Neural cell (in vitro differentiated cells): ENCODE results near the gene SYNC. TPM values are rescaled to one million over a fixed set of nuclear protein-coding genes. Genes with fewer than 3 reads are reported as not detected.

Experiments used
- H2AFZ ChIP-seq: fragments of 200-600, 300-800 bp; sonication (generic), shearing (Covaris generic); 2 replicates; pipeline ENCODE4 v1.6.0; 2014; ENCODE audit warnings: low read depth, mild to moderate bottlenecking, antibody characterized with exemption, low read length, moderate library complexity
- H3F3A ChIP-seq: fragments of 200-600 bp; shearing (Covaris generic); 2 replicates; pipeline ENCODE4 v1.6.1; 2016; ENCODE audit warnings: mild to moderate bottlenecking, moderate library complexity, mixed read lengths, antibody characterized with exemption, low read length; ENCODE audit not compliant: insufficient read depth, poor library complexity, severe bottlenecking
- H3K27ac ChIP-seq: fragments of 200-600, 300-800 bp; sonication (generic), shearing (Covaris generic); 2 replicates; pipeline ENCODE4 v1.5.1; 2014; ENCODE audit warnings: mild to moderate bottlenecking, low read length, moderate library complexity
- H3K27me3 ChIP-seq: fragments of 300-800, 200-600 bp; sonication (generic), shearing (Covaris generic); 2 replicates; pipeline ENCODE4 v1.6.0; 2014; ENCODE audit warnings: mild to moderate bottlenecking, low read depth, low read length, moderate library complexity; ENCODE audit not compliant: insufficient read depth
- H3K36me3 ChIP-seq: fragments of 300-800, 200-600 bp; sonication (generic), shearing (Covaris generic); 2 replicates; pipeline ENCODE4 v1.5.1; 2014; ENCODE audit warnings: mild to moderate bottlenecking, antibody characterized with exemption, low read length, moderate library complexity; ENCODE audit not compliant: insufficient read depth
- H3K4me2 ChIP-seq: fragments of 300-800, 200-600 bp; sonication (generic), shearing (Covaris generic); 2 replicates; pipeline ENCODE4 v1.6.0; 2014; ENCODE audit warnings: mild to moderate bottlenecking, low read length
- H3K4me3 ChIP-seq: fragments of 300-800, 200-600 bp; sonication (generic), shearing (Covaris generic); 2 replicates; pipeline ENCODE4 v1.5.1; 2014; ENCODE audit warnings: mild to moderate bottlenecking, low read length, moderate library complexity
- H3K79me2 ChIP-seq: fragments of 200-600 bp; shearing (Covaris generic); replicated peaks from 2 replicates; pipeline ENCODE4 v1.6.0; 2014; ENCODE audit warnings: mild to moderate bottlenecking, low read length, moderate library complexity; ENCODE audit not compliant: insufficient read depth
- H3K9ac ChIP-seq: fragments of 300-800, 200-600 bp; sonication (generic), shearing (Covaris generic); 2 replicates; pipeline ENCODE4 v1.6.1; 2016; ENCODE audit warnings: mild to moderate bottlenecking, low read length, mixed read lengths
- H3K9me2 ChIP-seq: fragments of 200-600 bp; shearing (Covaris generic); 2 replicates; pipeline ENCODE4 v1.6.1; 2016; ENCODE audit warnings: mild to moderate bottlenecking, low read length, mixed read lengths; ENCODE audit not compliant: insufficient read depth
- H3K9me3 ChIP-seq: fragments of 200-600, 300-800 bp; sonication (generic), shearing (Covaris generic); 2 replicates; pipeline ENCODE4 v1.6.1; 2016; ENCODE audit warnings: mild to moderate bottlenecking, mixed run types, low read length, moderate library complexity, mixed read lengths
- H4K20me1 ChIP-seq: fragments of 200-600 bp; shearing (Covaris generic); 2 replicates; pipeline ENCODE4 v1.6.1; 2016; ENCODE audit warnings: mild to moderate bottlenecking, mixed run types; ENCODE audit not compliant: insufficient read depth
- CTCF ChIP-seq: fragments of 450-650 bp; IDR thresholded peaks from 2 replicates; pipeline ENCODE4 v1.5.1; 2014; ENCODE audit warnings: antibody characterized with exemption, mild to moderate bottlenecking, moderate library complexity; ENCODE audit not compliant: poor library complexity, severe bottlenecking
- EP300 ChIP-seq: fragments of 450-650 bp; conservative IDR thresholded peaks from 2 replicates; pipeline ENCODE4 v1.6.1; 2014; ENCODE audit warnings: antibody characterized with exemption, mild to moderate bottlenecking, moderate library complexity; ENCODE audit not compliant: poor library complexity, severe bottlenecking
- EZH2 ChIP-seq: fragments of 200-600, 300-800 bp; shearing (Covaris generic), sonication (generic); IDR thresholded peaks from 2 replicates; pipeline ENCODE4 v1.6.1; 2014; ENCODE audit warnings: antibody characterized with exemption, low read length, borderline replicate concordance, mild to moderate bottlenecking; ENCODE audit not compliant: insufficient read depth, poor library complexity, severe bottlenecking
- MXI1 ChIP-seq: fragments of 450-650 bp; conservative IDR thresholded peaks from 2 replicates; pipeline ENCODE4 v1.6.1; 2014; ENCODE audit warnings: antibody characterized with exemption, mild to moderate bottlenecking; ENCODE audit not compliant: poor library complexity, severe bottlenecking
- POLR2AphosphoS5 ChIP-seq: IDR thresholded peaks from 2 replicates; pipeline ENCODE4 v1.6.1; 2012
- RAD21 ChIP-seq: fragments of 450-650 bp; conservative IDR thresholded peaks from 2 replicates; pipeline ENCODE4 v1.6.1; 2014; ENCODE audit warnings: antibody characterized with exemption, mild to moderate bottlenecking, moderate library complexity
- SMC3 ChIP-seq: fragments of 450-650 bp; conservative IDR thresholded peaks from 2 replicates; pipeline ENCODE4 v1.6.1; 2014; ENCODE audit warnings: antibody characterized with exemption, mild to moderate bottlenecking, moderate library complexity; ENCODE audit not compliant: poor library complexity
- TAF1 ChIP-seq: IDR thresholded peaks from 2 replicates; pipeline ENCODE4 v1.6.1; 2012; ENCODE audit warnings: low read depth
- polyA plus RNA-seq: library from polyadenylated mRNA; depleted of rRNA; stranded (reverse); fragments of >200 nt; gene quantifications from 2 replicates; pipeline ENCODE4 v1.2.3, GENCODE V29; 2014
- TF ChIP-seq, protein P1 (sequence below): IDR thresholded peaks from 2 replicates; pipeline ENCODE4 v1.6.1; 2012; ENCODE audit warnings: borderline replicate concordance

The SYNC gene
- polyA plus RNA-seq, 1 donor from 2014 or later: not detected

DNA sequence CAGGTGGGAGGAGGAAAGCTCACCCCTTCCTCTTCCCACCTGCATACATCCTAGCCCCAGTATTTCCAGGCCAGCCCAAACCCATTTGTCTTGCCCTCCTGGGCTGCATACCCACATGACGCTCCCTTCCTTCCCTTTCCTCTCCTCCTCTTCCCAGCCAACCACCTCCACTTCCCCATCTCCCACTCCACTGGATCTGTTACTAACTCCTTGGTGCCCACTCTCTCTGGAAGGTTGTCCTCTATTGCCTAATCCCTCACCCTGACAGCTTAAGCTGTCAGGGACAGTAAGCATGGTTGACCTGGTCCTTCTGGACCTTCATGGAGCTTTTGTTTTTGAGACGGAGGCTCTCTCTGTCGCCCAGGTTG, 23.0 kb upstream of the SYNC start:
- H3K36me3 ChIP-seq: no peaks in the 10 kb centered on the region
- H3K9ac ChIP-seq: no peak overlapping the region
- no peak overlapping the region for H3K4me3 ChIP-seq
- H3K79me2 ChIP-seq: no peaks in the 10 kb centered on the region
- no peak overlapping the region for H3K27ac ChIP-seq
- H3F3A ChIP-seq: no peaks in the 10 kb centered on the region
- no peaks in the 10 kb centered on the region for H3K27me3 ChIP-seq
- no peaks in the 10 kb centered on the region for H3K9me3 ChIP-seq
- TF ChIP-seq, protein P1, sequence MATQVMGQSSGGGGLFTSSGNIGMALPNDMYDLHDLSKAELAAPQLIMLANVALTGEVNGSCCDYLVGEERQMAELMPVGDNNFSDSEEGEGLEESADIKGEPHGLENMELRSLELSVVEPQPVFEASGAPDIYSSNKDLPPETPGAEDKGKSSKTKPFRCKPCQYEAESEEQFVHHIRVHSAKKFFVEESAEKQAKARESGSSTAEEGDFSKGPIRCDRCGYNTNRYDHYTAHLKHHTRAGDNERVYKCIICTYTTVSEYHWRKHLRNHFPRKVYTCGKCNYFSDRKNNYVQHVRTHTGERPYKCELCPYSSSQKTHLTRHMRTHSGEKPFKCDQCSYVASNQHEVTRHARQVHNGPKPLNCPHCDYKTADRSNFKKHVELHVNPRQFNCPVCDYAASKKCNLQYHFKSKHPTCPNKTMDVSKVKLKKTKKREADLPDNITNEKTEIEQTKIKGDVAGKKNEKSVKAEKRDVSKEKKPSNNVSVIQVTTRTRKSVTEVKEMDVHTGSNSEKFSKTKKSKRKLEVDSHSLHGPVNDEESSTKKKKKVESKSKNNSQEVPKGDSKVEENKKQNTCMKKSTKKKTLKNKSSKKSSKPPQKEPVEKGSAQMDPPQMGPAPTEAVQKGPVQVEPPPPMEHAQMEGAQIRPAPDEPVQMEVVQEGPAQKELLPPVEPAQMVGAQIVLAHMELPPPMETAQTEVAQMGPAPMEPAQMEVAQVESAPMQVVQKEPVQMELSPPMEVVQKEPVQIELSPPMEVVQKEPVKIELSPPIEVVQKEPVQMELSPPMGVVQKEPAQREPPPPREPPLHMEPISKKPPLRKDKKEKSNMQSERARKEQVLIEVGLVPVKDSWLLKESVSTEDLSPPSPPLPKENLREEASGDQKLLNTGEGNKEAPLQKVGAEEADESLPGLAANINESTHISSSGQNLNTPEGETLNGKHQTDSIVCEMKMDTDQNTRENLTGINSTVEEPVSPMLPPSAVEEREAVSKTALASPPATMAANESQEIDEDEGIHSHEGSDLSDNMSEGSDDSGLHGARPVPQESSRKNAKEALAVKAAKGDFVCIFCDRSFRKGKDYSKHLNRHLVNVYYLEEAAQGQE: no peak
- TF ChIP-seq CTCF (no peak), EZH2 (no peak), MXI1 (no peak), RAD21 (no peak), TAF1 (no peak), POLR2AphosphoS5 (no peak), EP300 (no peak), SMC3 (no peak)
- no peak overlapping the region for H2AFZ ChIP-seq
- no peaks in the 10 kb centered on the region for H3K9me2 ChIP-seq
- no peak overlapping the region for H3K4me2 ChIP-seq
- H4K20me1 ChIP-seq: no peaks in the 10 kb centered on the region

GRCh38 chr1:32724678-32725614, 22.4 kb upstream of the SYNC start:
- H2AFZ ChIP-seq: no peak overlapping the region

More at GRCh38 chr1:32724678-32725614, 22.4 kb upstream of the SYNC start:
- TF ChIP-seq SMC3: no peak
- TF ChIP-seq TAF1: no peak
- no peak for TF ChIP-seq EZH2
- no peak for TF ChIP-seq CTCF
- TF ChIP-seq, protein P1: no peak
- no peak for TF ChIP-seq EP300
- TF ChIP-seq RAD21: no peak
- no peak for TF ChIP-seq MXI1
- TF ChIP-seq POLR2AphosphoS5: no peak
- Histone ChIP-seq H3K9me3 (no peaks in the 10 kb centered on the region), H3K27me3 (no peaks in the 10 kb centered on the region), H3K9ac (no peak overlapping the region), H3K79me2 (no peaks in the 10 kb centered on the region), H3K4me2 (no peak overlapping the region), H3F3A (no peaks in the 10 kb centered on the region), H4K20me1 (no peaks in the 10 kb centered on the region), H3K4me3 (no peak overlapping the region), H3K9me2 (no peaks in the 10 kb centered on the region), H3K36me3 (no peaks in the 10 kb centered on the region), H3K27ac (no peak overlapping the region)
